Fibroblast of skin of scalp (primary cell): ENCODE measurements around the gene TCN2. TPM values are rescaled to one million over a fixed set of nuclear protein-coding genes. Genes with fewer than 3 reads are reported as not detected.
"Not testable (repeated sequence)": the region's sequence is repeated elsewhere in the genome, so short reads cannot be mapped to it uniquely, and the experiment has no call there.

ENCODE experiments used
- DNase-seq: peaks from one replicate; pipeline ENCODE4 v3.0.0-alpha.2; 2013
- polyA plus RNA-seq, 2 experiments: library from polyadenylated mRNA; unstranded; fragments of 120-200 nt; gene quantifications; one replicate each; pipeline ENCODE4 v1.2.1, GENCODE V29; 2013; ENCODE audit not compliant: insufficient read length in 2 of 2

Gene TCN2
- polyA plus RNA-seq (2013, experiment 1 of 2; ENCODE audit: insufficient read length): 2.8 TPM
- 3.5 TPM for polyA plus RNA-seq (2013, experiment 2 of 2; ENCODE audit: insufficient read length)

GRCh38 chr22:30606455-30607299 lies at the start of gene TCN2:
Gene TCN2 (plus strand): TSS chr22:30607174. CDS start chr22:30607332, 158 bp downstream.
- DNase-seq: peak; percentile 58

DNA sequence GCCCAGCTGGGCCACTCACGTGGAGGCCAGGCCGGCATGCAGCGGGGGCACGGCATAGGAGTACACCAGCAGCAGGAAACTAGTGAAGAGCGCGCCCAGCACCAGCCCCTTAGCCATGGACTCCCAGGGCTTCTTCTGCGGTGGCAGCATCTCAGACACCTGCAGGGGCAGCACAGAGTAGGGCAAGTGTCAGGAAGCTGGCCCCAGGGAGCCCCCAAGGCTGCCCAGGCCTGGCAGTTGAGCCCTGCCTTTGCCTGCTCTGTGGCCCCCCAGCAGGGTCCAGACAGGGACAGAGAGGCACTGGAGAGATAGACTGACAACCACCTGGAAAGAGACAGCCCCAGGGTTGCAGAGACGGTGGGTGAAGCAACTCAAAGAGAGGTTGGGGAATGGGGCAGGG lies 49.7 kb upstream of the TCN2 start:
- DNase-seq: no peak

- no peak for DNase-seq
Measured at GRCh38 chr22:30559889-30560288, 47.1 kb upstream of the TCN2 start.

- not testable (repeated sequence) for DNase-seq
Measured at GRCh38 chr22:30560643-30561202, 46.3 kb upstream of the TCN2 start.

DNA sequence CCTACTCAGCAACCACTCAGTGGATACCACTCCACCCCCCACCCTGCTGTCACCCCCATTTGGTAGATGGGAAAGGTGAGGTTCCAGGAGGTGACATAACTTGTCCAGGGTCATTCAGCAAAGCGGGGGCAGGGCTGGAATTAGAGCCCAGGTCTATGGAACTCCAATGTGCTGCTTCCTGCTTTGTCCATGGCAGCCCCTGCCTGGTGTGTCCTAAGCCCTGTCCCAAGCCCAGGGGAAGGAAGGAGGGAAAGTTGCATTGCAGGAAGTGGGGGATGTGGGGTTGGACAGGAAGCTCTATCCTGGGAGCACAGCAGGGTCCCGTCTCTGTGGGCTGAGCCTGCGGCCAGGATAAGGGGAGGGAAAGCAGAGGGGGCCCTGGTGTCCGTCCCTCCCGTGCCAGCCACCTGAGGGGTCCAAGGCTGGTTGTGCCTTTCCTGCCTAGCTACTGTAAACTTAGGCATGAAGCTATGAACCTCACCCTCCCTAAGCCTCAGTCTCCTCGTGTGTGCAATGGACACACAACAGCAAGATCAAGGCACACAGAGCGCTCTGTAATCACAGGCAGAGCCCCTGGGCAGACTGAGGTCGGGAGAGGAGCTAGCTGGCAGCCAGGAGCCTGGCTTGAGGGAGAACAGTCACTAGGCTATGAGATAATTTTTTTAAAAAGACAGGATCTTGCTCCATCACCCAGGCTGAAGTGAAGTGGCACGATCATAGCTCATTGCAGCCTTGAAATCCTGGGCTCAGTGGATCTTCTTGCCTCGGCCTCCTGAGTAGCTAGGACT lies 45.4 kb upstream of the TCN2 start:
- DNase-seq: peak; percentile 27

DNA sequence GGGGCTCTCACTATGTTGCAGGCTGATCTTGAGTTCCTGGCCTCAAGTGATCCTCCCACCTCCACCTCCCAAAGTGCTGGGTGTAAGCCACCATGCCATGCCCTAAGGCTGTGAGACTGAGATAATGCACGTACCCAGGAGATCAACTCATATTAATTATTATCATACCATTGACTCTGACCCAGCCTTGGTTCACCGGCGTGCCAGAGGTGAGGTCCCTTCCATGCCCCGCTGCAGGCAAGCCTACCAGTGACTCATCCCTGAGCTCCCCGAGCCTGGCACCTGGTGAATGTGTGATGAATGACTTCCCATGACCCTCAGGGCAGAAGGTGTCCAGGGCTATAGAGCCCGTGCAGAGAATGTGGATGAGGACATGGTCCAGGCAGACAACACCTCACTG lies 44.6 kb upstream of the TCN2 start:
- no peak for DNase-seq

GRCh38 chr22:30564045-30564760 lies 42.8 kb upstream of the TCN2 start:
- no peak for DNase-seq

- DNase-seq: no peak
Measured at GRCh38 chr22:30564761-30565119, 42.2 kb upstream of the TCN2 start.

DNA sequence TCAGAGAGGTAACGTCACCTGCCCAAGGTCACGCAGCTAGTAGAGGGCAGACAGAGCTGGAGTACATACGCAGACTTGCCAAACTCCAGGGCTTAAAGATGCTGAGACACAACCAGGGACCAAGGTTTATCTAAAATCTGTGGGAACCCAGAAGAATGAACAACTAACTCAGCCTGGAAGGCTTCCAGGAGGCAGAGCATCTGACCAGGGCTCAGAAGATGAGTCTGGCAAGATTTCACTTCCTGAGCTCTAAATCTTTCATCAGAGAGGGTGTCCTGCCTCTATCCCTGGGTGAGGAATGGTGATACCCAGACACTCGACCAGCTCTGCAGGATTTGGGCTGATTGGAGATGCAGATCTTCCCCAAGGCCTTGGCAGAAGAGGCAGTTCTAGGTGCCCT lies 41.6 kb upstream of the TCN2 start:
- no peak for DNase-seq

DNA sequence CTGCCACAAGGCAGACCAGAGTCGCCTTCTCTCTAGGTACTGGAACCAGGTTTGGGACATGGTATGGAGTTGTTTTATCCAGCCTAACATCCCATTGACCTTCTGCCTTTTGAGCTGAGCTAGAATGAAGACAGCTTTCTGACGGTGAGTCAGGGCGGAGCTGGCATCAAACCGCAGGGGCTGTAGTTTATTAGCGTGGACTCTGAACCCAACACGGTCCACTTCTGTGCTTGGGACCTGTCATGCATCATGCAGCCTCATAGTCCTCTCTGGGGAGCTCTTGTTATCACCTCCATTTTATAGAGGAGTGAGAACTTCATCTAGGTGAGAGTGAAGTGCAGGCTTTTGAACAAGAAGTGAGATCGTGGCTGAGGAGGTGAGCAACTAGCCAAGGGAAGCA lies 40.8 kb upstream of the TCN2 start:
- DNase-seq: no peak

DNA sequence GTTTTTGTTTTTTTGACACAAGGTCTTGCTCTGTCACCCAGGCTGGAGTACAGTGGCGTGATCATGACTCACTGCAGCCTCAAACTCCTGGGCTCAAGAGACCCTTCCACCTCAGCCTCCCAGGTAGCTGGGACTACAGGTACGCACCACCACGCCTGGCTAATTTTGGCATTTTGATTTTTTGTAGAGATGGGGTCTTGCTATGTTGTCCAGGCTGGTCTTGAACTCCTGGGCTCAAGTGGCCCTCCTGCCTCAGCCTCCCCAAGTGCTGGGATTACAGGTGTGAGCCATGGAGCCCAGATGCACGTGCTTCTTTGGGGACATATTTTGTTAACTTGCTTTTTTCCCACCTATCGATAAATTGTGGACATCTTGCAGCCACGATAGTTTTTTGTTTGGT lies 39.7 kb upstream of the TCN2 start:
- not testable (repeated sequence) for DNase-seq

- DNase-seq: no peak
Measured at GRCh38 chr22:30568137-30568805, 38.7 kb upstream of the TCN2 start.

DNA sequence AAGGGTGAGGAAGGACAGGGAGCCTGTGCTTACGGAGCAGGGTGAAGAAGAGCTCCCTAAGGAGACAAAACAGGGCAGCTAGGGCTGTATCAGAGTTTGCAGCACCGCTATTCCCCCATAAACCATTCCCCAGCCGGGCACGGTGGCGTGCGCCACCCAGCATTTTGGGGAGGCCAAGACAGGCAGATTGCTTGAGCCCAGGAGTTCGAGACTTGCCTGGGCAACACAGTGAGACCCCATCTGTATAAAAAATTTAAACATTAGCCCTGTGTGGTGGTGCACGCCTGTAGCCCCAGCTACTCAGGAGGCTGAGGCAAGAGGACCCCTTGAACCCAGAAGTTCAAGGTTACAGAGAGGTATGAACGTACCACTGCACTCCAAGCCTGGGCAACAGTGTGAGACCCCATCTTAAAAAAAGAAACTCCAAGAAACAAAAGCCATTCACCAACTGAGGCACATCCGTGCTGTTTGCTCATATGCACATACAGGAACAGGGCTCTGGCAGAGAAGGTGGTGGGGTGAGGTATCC lies 37.2 kb upstream of the TCN2 start:
- DNase-seq: no peak

- DNase-seq: no peak
Measured at GRCh38 chr22:30572210-30572609, 34.8 kb upstream of the TCN2 start.

DNA sequence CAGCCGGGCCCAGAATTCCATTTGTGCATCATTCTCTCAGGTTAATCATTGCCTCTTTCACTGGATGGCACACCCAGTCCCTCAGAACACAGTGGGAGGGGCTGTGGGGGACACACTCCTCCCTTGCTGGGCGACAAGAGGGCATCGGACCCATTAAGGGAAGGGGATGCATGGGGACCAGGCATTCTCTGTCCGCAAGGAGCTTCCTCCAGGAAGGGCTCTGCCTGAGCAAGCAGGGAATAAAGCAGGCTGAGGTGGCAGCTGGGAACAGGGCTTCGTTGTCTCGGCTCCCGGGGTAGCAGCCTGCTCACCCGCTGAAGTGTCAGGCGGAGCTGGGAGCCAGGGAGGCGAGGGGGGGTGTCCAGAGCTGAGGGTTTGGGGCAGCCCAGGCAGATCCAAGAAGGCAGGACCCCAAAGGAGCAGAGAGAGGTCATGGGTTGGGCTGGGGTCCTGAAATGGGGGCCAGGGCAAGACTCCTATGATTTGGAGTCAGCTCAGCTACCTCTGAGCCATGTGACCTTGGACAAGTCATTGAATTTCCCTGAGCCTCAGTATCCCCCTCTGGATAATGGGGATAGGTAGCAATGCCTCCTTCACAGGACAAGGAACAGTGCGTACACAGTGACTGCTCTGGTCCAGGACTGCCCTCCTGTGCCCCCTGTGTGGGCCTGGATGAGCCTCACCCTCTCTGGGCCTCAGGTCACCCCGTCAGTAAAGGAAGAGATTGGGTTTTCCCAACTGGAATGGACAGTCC lies 34.0 kb upstream of the TCN2 start:
- no peak for DNase-seq

- DNase-seq: no peak
Measured at GRCh38 chr22:30573594-30574094, 33.3 kb upstream of the TCN2 start.

DNA sequence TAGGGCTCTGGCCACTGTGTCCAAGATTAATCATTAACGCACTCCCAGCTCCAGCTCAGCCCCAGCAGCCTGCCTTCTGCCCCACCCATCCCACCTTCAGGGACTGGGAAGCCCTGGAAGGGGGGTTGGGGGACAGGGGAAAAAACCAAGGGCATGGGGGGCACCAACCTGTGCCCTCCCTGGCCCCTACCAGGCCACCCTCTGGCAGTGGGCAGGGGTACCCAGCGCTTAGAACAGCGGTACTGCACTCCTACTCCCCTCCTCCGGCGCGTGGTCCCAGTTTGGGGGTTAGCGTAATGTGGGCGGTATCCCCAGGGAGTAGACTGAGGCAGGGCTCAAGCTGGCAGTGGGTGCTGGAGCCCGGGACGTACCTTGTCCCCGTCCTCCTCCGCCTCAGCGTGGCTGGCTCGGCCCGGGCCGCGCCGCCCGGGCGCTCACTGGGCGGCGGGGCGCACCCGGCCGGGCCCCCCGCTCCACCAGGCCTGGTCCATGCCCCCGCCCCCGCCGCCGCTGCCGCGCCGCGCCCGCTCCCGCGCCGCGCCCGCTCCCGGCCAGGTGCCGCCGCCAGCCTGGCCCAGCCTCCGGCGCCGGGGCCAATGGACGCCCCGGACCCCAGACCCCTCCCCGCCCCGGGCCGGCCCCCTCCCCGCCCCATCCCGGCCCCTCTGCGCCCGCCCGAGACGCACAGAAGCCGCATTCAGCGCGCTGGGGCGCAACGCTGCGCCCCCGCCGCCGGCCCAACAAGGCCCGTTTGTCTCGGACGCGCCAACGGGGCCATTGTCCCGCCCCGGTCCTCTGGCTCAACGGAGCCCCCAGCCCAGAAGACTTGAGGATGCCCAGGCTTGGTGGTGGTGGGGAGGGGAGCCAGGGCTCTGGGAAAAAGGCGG lies 32.6 kb upstream of the TCN2 start, which contains the start of gene GAL3ST1:
Gene GAL3ST1 (minus strand): TSS at position 571 of the 887 bp plus-strand sequence. CDS start 17,273 bp downstream, outside the sequence.
- DNase-seq: no peak

DNA sequence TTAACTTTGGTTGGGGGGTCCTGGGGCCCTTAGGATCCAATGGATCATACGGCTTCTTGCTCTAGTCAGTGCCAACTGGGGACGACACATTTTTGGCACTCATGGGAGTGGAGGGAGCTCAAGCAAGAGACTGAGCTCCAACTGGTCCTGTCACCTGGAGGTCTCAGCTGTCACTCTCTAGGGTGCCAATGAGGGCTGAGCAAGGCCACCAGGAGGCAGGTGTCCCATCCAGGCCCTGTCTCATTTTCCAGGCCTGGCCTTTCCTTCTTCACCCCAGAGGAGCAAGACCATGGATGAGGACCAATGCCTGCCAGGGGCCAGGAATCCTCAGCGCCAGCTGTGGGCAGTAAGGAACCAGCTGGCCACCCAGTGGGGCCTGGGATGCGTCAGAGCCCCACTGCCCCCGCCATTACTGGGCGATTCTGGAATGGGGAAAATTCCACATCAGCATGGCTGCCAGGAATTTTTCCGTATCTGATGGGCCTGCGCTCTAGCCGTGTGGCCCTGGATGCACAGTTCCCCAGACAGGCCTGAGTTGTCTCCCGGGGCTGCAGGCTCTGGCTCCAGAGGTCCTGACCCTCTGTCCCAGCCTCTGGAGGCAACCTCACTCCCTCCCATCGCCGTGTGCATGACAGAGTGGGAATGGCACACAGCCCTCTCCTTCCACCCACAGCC lies 31.8 kb upstream of the TCN2 start:
- DNase-seq: peak; percentile 23

- DNase-seq: no peak
Measured at GRCh38 chr22:30575859-30576258, 31.1 kb upstream of the TCN2 start.
